NOMO-1 treated with DMSO at 0.1 percent for 48 hours (cell line): Measurements from ENCODE around the gene TASP1.
"Not testable (repeated sequence)": the region's sequence is repeated elsewhere in the genome, so short reads cannot be mapped to it uniquely, and the experiment has no call there.

Experiments
- DNase-seq: peaks from one replicate; lab custom pipeline; 2025; ENCODE audit not compliant: unreplicated experiment; lab: John Stamatoyannopoulos, UW

The TASP1 gene, protein sequence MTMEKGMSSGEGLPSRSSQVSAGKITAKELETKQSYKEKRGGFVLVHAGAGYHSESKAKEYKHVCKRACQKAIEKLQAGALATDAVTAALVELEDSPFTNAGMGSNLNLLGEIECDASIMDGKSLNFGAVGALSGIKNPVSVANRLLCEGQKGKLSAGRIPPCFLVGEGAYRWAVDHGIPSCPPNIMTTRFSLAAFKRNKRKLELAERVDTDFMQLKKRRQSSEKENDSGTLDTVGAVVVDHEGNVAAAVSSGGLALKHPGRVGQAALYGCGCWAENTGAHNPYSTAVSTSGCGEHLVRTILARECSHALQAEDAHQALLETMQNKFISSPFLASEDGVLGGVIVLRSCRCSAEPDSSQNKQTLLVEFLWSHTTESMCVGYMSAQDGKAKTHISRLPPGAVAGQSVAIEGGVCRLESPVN

DNA sequence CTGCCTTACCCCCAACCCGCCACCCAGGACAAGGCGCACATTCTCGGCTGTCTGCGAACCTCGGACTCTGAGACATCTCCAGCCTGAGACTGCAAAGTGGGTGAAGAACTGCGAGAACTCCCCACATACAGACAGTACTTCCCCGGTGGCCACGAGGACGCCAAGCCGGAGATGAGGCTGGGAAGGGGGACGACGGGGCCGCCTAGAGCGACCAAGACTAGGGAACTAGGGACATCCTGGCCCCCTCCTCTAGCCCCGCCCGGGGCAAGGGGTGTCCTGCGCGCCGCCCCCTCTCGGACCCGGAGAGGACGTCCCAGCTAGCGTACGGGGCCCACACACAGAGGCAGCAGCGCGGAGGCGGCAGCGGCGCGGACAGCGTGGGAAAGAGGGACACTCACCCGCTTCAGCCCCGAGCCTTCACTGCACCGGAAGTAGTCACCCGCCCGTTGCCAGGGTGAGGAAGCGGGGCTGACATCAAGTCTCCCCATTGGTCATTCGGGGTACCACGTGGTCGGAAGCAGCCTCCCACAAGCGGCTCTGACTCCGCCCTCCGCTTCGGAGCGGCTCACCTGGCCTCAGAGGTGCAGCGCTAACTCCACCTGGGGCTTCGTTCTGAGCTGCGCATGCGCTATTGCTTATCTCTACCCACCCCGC is at the start of gene TASP1:
TASP1 (minus strand) TSS at position 437 of the 654 bp plus-strand sequence. CDS start 8,854 bp downstream, outside the sequence.
- peak; percentile 91 for DNase-seq

DNA sequence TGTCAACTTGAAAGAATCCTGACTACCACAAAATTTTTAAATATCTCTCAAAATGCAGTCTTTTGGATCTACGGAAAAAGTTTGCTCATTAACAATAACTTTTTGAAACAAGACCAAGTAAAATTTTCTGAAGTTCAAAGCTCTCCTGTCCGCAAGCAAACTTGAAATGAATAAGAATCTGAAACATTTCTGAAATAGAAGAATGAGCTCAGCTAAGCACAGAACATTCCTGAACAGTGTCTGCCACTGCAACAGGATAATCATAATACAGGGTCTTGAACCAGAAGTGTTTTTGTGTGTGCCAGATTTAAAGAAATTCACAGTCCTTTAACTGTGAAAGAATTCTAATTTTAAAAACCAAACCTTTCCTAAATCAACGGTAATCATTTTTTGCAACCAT is 49.1 kb upstream of the TASP1 start:
- no peak for DNase-seq

DNA sequence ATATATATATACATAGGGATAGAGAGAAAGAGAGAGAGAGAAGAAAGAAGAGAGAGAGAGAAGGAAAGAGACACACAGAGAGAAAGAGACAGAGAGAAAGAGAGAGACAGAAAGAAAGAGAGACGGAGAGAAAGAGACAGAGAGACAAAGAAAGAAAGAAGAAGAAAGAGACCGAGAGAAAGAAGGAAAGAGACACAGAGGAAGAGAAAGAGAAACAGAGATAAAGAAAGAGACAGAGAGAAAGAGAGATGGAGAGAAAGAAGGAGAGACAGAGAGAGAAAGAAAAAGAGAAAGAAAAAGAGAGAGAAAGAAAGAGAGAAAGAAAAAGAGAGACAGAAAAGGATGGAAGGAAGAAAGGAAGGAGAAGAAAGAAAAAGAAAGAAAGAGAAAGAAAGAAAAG is 46.9 kb upstream of the TASP1 start:
- no peak for DNase-seq

DNA sequence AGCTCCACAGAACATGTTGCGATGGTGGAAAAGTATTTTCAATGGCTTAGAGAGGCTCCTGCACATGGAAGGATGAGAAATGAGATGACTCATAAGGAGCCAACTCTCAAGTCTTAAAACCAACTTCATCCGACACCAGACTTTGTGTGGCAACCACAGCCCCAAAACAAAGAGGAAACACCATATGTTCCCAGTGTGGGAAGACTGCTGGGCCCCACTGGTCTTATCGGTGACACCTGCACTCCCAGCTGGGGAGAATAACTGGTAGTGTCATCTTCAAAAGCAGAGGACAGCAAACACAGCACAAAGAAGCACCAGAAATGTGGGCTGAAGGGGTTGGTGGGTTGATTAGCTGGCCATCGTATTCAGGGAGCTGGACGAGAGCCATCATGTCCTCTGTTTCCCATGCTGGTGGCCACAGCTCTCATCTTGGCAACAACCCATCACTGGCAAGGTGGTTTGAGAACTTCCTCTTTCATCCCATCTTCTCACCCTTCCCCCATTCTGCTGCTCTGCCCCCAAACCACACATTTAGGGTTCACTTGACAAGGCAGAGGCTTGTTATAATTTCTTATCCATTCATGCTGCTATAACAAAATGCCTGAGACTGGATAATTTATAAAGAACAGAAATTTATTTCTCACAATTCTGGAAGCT is 46.0 kb upstream of the TASP1 start:
- DNase-seq: no peak

DNA sequence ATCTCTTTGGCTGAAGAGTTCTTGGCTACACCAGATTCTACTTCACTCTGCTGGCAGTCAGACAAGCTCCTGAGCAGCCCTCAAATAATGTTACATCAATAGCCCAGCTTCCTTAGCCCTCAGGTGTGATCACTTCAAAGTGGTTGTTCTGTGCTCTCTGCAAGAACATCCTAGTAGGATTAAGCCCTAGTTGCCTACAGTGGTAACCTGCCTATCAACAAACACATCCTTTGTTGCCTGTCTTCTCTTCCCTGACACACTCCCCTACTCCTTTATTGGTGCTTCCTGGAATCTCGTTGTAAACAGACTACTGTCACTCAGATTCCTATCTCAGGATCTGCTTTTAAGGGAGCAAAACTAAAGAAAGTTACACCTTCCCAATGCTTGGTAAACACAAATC is 45.1 kb upstream of the TASP1 start:
- DNase-seq: no peak

DNA sequence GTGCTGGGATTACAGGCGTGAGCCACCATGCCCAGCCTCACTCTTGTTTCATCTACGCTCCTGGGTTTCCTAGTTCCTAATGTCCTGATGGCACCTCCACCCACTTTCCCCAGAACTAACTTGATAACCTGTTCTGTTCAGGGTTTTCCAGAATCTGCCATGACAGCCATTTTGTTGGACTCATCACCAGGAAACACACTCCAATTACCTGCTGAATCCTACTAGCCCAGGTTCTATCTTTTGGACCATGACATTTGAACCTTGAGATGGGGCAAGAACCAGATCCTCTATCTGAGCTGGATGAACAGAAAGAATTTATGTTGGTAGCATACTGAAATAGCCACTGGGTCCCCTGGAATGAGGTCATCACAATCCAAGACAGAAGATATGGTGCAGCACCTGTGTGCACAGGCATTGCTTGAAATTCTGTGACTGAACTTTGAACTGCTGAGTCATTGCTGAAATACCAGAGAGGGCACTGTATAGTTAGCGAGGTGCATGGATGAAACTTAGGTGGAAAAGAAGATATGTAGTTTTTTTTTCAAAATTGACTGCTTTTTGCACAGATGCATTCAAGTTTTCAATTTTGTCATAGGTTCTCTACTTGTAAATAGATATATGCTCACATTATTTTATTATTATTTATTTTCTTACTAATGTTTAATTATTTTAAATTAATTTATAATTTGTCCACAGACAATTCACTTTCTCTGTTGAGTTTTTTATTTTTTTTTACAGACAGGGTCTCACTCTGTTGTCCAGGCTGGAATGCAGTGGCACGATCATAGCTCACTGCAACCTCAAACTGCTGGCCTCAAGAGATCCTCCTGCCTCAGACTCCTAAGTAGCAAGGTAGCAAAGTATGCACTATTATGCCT is 42.8 kb upstream of the TASP1 start:
- DNase-seq: peak; percentile 7

DNA sequence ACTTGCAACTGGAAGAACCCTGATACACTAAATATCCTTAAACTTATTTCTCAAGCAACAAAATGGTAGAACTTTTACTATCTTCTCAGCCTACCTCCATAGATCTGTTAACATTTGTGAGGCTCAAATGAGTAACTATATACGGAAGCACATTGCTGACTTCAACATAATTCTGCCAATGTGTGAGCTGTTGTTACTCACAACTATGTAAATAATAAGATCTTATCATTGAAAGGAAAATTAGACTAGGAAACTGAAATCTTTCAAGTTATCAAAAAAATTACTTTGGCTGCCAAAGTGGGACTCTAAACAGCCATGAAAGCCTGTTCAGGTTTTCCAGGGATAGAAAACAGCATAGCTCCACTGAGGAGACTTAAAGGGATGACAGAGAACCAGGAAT is 40.2 kb upstream of the TASP1 start:
- DNase-seq: no peak

DNA sequence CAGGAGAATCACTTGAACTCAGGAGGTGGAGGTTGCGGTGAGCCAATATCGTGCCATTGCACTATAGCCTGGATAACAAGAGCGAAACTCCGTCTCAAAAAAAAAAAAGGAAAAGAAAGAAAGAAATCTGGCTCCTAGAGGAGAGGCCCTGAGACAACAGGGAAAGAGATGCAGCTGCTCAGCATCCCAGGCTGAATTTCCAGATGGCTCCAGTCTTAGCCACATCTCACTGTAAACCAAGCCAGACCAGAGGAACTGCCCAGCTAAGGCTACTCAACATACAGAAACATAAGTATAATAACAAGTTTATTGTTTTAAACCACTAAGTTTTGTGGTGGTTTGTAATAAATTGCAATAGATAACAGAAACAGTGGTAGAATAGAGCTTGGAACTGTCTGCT is 38.5 kb upstream of the TASP1 start:
- DNase-seq: no peak

DNA sequence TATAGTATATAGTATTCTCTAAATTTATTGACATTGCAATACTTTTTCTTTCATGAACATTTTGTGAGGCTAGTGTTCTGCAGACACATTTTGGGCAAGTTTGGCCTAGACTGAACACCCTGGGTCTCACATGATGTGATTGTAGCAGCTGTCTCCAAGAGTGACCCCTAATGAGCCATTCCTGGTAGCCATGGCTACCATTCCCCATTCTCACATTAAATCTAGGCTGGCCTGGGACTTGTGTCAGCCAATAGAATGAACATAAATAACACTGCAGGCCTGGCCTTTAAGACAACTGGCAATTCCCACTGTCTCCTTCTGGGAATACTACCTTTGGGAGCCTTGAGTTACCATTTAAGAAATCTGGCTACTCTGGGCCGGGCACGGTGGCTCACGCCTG is 38.0 kb upstream of the TASP1 start:
- no peak for DNase-seq

DNA sequence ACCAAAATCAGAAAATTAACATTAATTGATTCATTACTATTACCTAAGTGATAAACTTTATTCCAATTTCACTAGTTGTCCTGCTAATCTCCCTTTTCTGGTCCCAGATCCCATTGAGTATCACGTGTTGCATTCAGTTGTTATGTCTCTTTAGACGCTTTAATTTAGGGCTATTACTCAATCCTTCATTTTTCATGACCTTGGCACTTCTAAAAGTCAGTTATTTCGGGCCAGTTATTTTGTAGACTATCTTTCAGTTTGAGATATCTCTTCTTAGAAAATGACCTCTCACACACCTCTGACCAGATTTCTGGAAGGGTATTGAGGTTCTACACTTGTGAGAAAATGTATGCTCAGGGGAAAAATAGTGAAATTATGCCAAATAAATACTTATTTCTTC is 34.0 kb upstream of the TASP1 start:
- no peak for DNase-seq

DNA sequence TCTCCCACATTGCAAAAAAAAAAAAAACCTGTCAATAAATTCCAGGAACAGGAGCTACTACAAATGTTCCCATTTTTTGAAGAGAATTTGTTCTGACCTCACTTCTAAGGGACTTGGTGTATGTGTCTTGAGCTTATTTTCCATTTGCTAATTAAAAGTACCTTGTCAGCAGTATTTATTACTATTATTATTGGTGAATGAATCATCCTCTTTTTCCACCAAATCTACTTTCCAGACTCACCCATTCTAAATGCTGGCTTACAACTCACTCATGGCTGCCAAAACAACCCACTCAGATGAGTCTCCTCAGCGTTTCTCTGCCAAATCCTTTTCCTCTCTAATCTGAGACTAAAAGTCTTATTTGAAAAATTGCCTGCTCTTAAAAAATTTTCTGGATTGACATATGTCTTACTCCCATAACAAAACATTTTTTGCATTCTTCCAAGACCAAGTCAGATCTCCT is 33.2 kb upstream of the TASP1 start:
- no peak for DNase-seq

DNA sequence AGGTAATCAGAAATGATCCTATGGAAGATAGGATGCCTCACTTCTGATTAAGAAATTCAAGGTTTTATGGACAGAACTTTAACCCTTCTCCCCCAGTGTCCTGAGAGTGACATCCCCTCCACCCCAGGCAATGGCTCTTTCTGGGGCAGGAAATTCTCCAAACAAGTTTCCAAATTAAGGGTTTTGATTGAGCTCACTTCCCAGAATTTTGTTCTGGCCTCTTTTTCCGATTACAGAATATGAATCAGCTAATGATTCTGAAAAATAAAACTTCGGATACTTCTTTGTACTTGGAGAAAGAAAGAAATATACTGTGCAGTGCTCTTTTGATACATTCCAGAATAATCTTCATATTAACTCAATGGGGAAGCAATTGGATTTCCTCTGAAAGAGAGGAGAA is 32.8 kb upstream of the TASP1 start:
- no peak for DNase-seq

DNA sequence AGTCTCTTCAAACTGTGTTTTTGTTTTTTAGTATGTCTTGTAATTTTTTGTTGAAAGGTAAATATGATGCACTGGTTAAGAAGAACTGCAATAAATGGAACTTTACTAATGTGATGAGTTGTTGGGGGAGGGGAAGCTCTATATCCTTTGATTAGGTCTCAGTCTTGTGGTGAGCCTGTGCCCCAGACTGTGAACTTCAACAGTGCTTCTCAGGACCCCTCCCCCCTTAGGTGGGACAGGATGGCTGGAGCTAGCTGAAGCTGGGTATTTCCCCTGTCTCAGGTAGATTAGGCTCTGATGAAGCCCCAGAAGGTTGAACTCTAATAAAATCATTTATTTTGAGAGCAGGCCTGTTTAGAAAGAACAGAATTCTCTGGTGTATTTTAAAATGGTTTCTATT is 31.4 kb upstream of the TASP1 start:
- no peak for DNase-seq

DNA sequence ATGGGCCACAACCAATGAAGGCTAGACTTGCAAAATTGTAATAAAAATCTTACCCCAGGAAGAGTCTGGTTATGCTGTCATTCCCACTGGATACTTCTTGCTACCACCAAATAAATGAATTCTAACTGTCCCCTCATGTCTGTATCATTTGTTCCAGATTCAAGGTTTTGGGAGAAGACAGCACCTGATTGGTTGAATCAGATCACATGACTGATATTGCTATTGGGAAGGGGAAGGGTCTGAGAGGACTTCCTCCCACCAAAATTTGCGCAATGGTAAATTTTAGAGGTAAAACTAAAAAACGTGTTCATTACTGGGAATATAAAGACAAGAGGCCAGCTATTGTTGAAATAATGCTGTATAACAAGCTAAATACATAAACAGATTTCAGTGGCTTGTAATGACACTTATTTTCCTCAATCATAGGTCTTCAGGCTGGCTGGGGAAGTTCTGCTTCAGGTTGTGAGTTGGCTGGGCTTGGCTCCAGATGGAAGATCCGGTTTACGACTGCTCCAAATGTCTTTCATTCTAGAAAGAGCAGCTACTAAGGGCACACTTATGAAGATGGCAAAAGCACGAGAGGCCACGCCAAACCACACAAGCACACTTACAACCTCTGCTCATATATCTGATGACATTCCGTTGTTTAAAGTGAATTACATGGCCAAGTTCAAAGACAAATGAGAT is 27.1 kb upstream of the TASP1 start:
- no peak for DNase-seq

DNA sequence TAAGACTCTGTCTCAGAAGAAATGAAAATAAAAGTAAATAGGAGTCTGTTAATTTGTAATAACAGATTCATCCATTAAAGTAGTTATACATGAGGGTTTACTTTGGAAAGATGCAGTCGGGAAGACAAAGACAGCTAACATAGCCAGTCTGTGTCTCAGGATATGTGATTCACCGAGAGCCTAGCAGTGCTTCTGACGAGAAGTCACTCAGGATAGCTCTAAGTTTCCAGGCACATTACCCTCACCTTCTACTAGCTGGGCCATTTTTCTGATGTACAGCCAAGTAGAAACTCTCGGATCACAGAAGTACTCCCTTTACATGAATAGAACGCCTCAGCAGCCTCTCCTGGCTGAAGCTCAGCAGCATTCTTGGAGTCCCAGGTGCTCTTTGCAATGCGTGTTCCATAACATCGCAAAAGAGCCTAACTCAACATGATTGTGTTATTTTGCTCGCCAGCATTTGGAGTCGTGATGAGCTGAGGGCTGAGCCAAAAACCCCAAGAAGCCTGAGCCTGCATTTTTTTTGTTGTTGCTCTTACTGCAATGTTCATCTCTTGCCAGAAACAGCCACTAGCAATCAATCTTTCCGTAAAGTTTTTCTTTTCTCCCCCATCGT is 22.4 kb upstream of the TASP1 start:
- DNase-seq: no peak

DNA sequence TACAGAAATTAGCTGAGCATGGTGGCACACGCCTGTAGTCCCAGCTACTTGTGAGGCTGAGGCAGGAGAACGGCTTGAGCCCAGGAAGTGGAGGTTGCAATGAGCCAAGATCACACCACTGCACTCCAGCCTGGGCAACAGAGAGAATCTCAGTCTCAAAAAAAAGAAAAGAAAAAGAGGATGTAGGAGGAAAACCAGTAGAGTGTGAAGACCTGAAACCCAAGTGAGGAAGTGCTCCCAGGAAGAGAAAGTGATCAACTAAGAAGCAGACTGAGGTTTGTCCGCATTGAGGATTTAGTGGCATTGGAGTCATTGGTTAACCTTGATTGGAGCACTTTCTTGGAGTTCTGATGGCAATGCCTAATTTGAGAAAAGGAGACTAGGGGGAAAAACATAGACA is 20.6 kb upstream of the TASP1 start:
- peak; percentile 53 for DNase-seq

DNA sequence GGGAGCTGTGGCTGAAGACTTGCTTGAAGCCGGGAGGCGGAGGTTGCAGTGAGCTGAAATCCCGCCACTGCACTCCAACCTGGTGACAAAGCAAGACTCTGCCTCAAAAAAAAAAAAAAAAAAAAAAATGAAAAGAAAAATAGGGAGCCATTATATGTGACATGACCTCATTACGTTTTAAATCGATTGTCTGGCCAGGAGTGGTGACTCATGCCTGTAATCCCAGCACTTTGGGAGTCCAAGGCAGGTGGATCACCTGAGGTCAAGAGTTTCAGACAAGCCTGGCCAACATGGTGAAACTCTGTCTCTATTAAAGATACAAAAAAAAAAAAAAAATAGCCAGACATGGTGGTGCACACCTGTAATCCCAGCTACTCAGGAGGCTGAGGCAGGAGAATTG is 19.3 kb upstream of the TASP1 start:
- DNase-seq: not testable (repeated sequence)

DNA sequence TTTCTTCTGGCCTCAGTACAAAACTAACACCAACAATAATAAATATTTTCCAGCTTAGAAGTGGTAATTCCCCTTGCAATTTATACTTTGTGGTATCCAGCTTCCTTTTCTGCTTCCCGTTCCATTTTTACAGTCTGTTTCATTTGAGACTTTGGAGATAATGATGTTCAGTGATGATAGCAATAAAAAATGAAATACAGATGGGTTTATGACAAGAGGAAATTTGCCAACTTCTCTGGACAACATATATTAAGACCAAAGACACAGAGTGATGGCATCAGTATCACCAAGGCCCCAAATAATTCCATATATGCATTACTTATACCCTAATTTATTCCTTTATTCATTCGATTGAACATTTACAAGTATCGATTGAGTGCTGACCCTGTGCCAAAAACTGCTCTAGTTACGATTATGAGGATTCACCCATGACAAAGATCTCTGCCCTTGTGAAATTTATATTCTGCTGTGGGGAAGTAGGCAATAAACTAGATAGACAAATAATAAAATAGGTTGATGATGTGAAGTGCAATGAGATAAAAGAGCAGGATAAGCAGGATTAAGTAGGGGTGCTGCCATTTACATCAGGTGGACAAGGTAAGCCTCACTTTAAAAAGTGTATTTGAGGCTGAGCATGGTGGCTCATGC is 18.1 kb upstream of the TASP1 start:
- DNase-seq: no peak

DNA sequence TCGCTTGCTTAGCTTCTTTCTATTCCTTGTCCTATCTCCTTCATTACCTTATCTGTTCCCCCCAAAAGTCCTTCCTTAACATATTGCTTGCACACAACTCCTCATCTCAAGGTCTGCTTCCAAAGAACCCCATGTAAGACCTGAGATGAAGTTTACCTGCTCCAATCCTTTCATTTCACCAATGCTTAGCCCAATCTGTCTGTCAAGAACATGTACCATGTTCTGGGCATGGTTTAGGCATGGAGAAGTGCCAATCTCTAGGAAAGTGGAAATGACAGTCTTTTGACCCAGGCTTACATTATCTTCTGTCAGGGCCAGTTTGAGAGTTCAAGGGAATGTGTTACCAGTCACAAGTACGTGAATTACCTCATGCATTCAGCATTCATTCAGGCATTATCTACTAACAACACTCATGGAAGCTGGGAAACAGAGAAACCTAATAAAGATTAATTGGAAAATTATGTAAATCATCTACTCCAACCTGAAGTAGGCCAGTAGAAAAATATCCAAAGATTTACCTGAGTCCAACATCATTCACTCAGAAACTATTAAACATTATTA is 15.8 kb upstream of the TASP1 start:
- no peak for DNase-seq
